ENCODE results near the gene BCAS3.
"Not testable (repeated sequence)": the region's sequence is repeated elsewhere in the genome, so short reads cannot be mapped to it uniquely, and the experiment has no call there.

BCAS3 gene

GRCh38 chr17:61017317-61018006, 339.8 kb downstream of the BCAS3 start:
- DNase-seq: no peak

DNA sequence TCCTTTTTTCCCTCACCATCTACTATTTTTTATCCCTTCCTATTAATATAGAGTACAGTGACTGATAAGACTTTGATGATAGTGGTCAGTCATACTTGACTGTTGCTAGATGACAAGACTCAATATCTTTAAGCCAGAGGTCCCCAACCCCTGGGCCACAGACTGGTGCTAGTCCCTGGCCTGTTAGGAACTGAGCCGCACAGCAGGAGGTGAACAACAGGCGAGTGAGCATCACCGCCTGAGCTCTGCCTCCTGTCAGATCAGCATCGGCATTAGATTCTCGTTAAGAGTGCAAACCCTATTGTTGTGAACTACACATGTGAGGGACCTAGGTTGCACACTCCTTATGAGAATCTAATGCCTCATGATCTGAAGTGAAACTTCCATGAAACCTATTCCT, 341.3 kb downstream of the BCAS3 start:
- DNase-seq: no peak

DNA sequence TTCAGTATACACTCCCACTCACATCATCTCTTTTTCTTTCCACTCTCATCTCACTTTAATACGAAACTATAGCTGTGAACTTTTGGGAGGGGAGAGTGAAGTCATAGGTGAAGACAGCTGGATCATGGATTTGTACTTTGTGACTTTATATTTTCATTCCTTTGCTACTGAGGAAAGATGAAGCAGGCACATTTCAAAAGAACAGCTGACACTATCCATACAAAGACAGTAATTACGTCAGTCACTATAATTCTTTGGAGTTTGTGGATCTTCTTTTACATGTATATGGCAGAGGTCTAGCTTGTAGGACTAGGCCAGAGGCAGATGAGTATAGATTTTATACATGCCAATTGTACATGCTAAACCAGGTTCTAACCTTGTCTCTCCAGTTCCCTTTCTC, 346.3 kb downstream of the BCAS3 start:
- no peak for DNase-seq

DNA sequence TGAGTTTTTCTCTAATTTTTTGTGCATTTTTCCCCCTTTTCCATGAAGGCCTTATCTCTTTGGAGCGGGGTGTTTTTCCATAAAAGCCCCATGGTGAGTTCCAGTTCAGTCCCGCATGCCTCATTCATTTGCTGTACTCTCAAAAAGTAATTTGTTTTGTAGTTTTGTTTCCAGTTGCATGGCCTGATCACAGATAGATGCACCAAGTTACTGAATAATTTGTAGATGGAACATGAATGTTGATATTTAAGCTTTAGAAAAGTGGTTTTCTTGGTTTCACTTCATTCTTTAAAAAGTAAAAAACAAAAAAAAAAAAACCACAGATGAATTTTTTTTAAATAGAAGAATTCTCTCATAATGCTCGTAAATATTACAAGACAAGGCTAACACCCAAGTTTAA, 349.2 kb downstream of the BCAS3 start:
- no peak for DNase-seq

- DNase-seq: no peak
Observed at GRCh38 chr17:61029181-61029580, 351.5 kb downstream of the BCAS3 start.

GRCh38 chr17:61040666-61041065, 363.0 kb downstream of the BCAS3 start:
- no peak for DNase-seq

- DNase-seq: not testable (repeated sequence)
Observed at GRCh38 chr17:61042348-61042747, 364.7 kb downstream of the BCAS3 start.

- no peak for DNase-seq
Observed at GRCh38 chr17:61047515-61047914, 369.9 kb downstream of the BCAS3 start.

- no peak for DNase-seq
Observed at GRCh38 chr17:61048376-61049106, 370.9 kb downstream of the BCAS3 start.

DNA sequence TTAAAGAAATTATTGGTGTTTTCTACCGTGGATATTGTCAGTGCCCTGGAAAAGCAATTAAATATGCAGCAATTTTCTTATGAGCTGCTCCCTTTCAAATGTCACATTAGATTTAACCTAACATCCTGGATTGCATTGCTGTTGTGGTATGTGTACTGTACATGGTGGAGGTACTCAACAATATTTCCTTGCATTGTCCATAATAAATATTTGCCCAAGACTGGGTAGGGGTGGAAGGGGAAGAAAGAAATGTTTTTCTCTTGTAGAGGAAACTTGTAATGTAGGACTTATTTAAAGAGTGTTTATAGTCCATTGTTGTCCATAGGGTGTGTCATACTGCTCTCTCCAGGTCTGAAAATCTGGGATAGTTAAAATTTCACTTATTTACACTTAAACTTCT, 375.8 kb downstream of the BCAS3 start:
- no peak for DNase-seq

DNA sequence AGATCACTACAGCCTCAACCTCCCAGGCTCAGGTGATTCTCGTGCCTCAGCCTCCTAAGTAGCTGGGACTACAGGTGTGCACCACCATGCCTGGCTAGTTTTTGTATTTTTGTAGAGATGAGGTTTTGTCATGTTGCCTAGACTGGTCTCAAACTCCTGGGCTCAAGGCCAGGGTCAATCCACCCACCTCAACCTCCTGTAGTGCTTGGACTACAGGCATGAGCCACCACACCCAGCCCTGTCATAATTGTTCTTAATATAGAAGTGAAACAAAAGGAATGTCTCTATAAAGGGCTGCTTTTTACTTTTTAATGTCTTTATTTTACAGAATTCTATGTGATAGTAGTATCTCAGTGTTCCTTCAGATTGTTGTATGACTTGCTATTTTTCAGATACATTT, 376.8 kb downstream of the BCAS3 start:
- no peak for DNase-seq

GRCh38 chr17:61057257-61057656, 379.6 kb downstream of the BCAS3 start:
- no peak for DNase-seq

- no peak for DNase-seq
Observed at GRCh38 chr17:61058066-61058465, 380.4 kb downstream of the BCAS3 start.

GRCh38 chr17:61063528-61063927, 385.9 kb downstream of the BCAS3 start:
- DNase-seq: no peak

DNA sequence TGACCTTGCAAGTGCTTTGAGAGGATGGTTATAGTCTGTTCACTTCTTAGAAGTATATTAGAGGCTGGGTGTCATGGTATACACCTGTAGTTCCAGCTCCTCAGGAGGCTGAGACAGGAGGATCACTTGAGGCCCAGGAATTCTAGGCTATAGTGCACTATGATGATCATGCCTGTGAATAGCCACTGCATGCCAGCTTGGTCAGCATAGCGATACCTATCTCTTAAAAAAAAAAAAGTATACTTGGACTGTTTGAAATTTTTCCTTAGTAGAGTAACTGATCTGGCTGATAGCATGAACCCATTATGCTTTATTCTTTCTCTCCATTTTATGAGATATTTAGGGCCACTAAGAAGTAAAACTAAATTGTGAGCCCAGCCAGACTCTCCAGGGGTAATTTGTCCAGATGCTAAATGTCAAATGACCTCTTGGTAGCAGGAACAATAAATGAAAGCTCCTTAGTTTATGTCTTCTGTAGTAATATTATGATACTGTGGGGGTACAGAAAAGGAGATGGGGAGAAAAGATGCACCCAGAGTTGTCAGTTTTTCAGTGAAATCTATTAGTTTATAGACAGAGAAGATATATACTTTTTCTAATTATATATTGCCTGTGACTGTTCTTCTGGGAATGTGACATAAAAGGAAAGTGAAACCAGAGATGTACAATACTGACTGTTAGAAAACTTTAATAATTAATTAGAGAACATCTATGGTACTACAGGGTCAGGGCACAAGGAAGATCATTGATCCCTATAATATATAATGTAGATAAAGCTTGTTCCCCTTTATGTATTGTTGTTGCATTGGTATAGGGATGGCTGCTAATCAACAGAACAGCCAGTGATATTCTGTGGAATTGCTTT, 386.7 kb downstream of the BCAS3 start:
- DNase-seq: no peak

DNA sequence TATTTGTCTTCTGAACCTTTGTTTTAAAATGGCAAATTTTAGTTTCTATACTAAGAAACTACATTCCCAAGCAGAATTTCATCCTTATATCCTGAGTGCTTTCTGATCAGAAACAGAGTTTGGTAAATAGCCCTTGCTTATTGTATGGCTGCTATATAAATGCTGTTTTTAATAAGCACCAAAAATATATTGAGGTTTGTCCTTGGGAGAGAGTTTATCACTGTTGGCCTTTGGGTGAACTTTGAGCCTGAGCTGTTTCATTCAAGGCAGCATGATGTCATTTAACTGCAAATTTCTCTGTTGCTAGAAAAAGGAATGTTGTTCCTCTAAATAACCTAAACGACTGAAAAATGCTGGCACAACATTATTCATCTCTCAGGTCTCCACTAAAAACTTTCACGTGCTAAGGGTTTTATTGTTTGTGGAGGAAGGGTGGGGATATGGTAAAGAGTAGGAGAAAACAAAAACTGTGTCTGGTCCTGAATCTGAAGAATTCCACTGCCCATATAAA, 387.7 kb downstream of the BCAS3 start:
- DNase-seq: no peak

GRCh38 chr17:61066062-61066461, 388.4 kb downstream of the BCAS3 start:
- no peak for DNase-seq

DNA sequence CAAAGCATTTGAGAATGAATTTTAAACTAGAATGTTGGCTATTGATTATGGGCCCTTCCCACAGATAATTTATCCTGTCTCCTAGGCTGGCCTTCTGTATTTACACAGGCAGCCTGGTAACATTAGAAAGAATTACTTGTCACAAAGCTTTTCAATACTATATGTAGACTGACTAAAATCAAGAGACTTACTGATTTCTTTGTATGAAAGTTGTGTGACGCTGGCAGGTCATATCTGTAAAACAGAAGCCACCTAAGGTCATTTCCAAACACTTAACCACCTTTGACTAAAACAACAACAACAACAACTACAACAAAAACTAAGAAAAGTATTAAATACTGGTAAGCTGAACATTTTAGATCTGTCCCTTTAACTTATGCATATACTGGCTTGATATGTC, 393.0 kb downstream of the BCAS3 start:
- DNase-seq: no peak

GRCh38 chr17:61072648-61073047, 395.0 kb downstream of the BCAS3 start:
- DNase-seq: no peak

GRCh38 chr17:61073131-61073530, 395.5 kb downstream of the BCAS3 start:
- no peak for DNase-seq

- DNase-seq: no peak
Observed at GRCh38 chr17:61073799-61074513, 396.3 kb downstream of the BCAS3 start.

- DNase-seq: no peak
Observed at GRCh38 chr17:61075988-61076387, 398.3 kb downstream of the BCAS3 start.

- no peak for DNase-seq
Observed at GRCh38 chr17:61076621-61077031, 399.0 kb downstream of the BCAS3 start.
